IMR-90 (cell line): ENCODE measurements around the gene RASGRF1. TPM values are rescaled to one million over a fixed set of nuclear protein-coding genes. Genes with fewer than 3 reads are reported as not detected.

Experiments used
- ATAC-seq: fragments of 200-7000 bp; cut with Tn5 transposase; 2 replicates; pipeline ENCODE4 v1.9.1; 2020; ENCODE audit warnings: low read depth, mild to moderate bottlenecking, moderate library complexity
- BruUV-seq: library from RNA; stranded (reverse); fragments of 400-500 nt; replicated peaks from 2 replicates; lab custom pipeline; 2021; lab: Mats Ljungman, UMichigan
- CTCF ChIA-PET: fragments of 300-600 bp; formaldehyde crosslinking; extraction: SDS; loops from one replicate; lab custom pipeline; 2021; ENCODE audit warnings: antibody characterized with exemption; lab: Yijun Ruan, JAX
- POLR2A ChIA-PET: fragments of 300-600 bp; sonication (Branson Sonifier 250); formaldehyde crosslinking; loops from one replicate; lab custom pipeline; 2022; ENCODE audit warnings: antibody characterized with exemption; ENCODE audit not compliant: unreplicated experiment; lab: Charles Lee
- DNase-seq: peaks from one replicate; pipeline ENCODE4 v3.0.0; 2013
- H2AFZ ChIP-seq: replicated peaks from 2 replicates; pipeline ENCODE3; 2013; ENCODE audit warnings: low read length, mild to moderate bottlenecking; ENCODE audit not compliant: poor library complexity
- H2AK5ac ChIP-seq: 2 replicates; pipeline ENCODE4 v1.6.1; 2013; ENCODE audit warnings: low read depth, low read length, inconsistent platforms
- H2AK9ac ChIP-seq: replicated peaks from 2 replicates; pipeline ENCODE3; 2013; ENCODE audit warnings: mild to moderate bottlenecking, low read depth, low read length, moderate library complexity; ENCODE audit not compliant: poor library complexity
- H2BK120ac ChIP-seq: 2 replicates; pipeline ENCODE4 v1.6.1; 2013; ENCODE audit warnings: low read depth, low read length, inconsistent platforms
- H2BK15ac ChIP-seq: 3 replicates; pipeline ENCODE4 v1.6.1; 2013; ENCODE audit warnings: low read depth, low read length, inconsistent platforms
- H2BK20ac ChIP-seq: 2 replicates; pipeline ENCODE4 v1.6.1; 2013; ENCODE audit warnings: low read depth, mild to moderate bottlenecking, inconsistent platforms, low read length, moderate library complexity
- H2BK5ac ChIP-seq: 2 replicates; pipeline ENCODE4 v1.6.1; 2013; ENCODE audit warnings: mild to moderate bottlenecking, low read depth, low read length, inconsistent platforms; ENCODE audit not compliant: poor library complexity, severe bottlenecking
- H3K14ac ChIP-seq: replicated peaks from 2 replicates; pipeline ENCODE4 v1.6.1; 2013; ENCODE audit warnings: low read depth, low read length, inconsistent platforms
- H3K18ac ChIP-seq: 2 replicates; pipeline ENCODE4 v1.6.1; 2013; ENCODE audit warnings: low read depth, low read length, control low read depth
- H3K23ac ChIP-seq: 2 replicates; pipeline ENCODE4 v1.6.1; 2013; ENCODE audit warnings: low read depth, low read length, inconsistent platforms
- H3K27ac ChIP-seq: 2 replicates; pipeline ENCODE4 v1.5.1; 2013; ENCODE audit warnings: mild to moderate bottlenecking, control low read depth, low read length; ENCODE audit not compliant: insufficient read depth
- H3K27me3 ChIP-seq: 2 replicates; pipeline ENCODE4 v1.6.1; 2013; ENCODE audit warnings: low read length; ENCODE audit not compliant: control insufficient read depth, insufficient read depth
- H3K36me3 ChIP-seq: 2 replicates; pipeline ENCODE4 v1.6.1; 2013; ENCODE audit warnings: low read length, mixed read lengths; ENCODE audit not compliant: control insufficient read depth, insufficient read depth
- H3K4ac ChIP-seq: 2 replicates; pipeline ENCODE4 v1.6.1; 2013; ENCODE audit warnings: low read depth, low read length, inconsistent platforms
- H3K4me1 ChIP-seq: 2 replicates; pipeline ENCODE4 v1.6.1; 2013; ENCODE audit warnings: low read length, mixed read lengths; ENCODE audit not compliant: control insufficient read depth, insufficient read depth
- H3K4me2 ChIP-seq: 2 replicates; pipeline ENCODE4 v1.6.1; 2013; ENCODE audit warnings: low read depth, mild to moderate bottlenecking, control low read depth, low read length, moderate library complexity
- H3K4me3 ChIP-seq: 2 replicates; pipeline ENCODE4 v1.5.1; 2013; ENCODE audit warnings: low read depth, mild to moderate bottlenecking, control low read depth, low read length, moderate library complexity; ENCODE audit not compliant: insufficient read depth
- H3K56ac ChIP-seq: 2 replicates; pipeline ENCODE4 v1.6.1; 2013; ENCODE audit warnings: low read length, inconsistent platforms; ENCODE audit not compliant: insufficient read depth; ENCODE audit errors: extremely low read depth
- H3K79me1 ChIP-seq, 2 experiments: 2 replicates each; pipeline ENCODE4 v1.6.1; 2013; ENCODE audit warnings: low read length in 2 of 2, inconsistent platforms in 1 of 2, low read depth in 1 of 2
- H3K9ac ChIP-seq: 2 replicates; pipeline ENCODE4 v1.6.1; 2013; ENCODE audit warnings: low read depth, low read length, control low read depth
- H3K9me1 ChIP-seq: 2 replicates; pipeline ENCODE4 v1.6.1; 2013; ENCODE audit warnings: low read length, inconsistent platforms; ENCODE audit not compliant: insufficient read depth
- H3K9me3 ChIP-seq: 2 replicates; pipeline ENCODE4 v1.6.1; 2013; ENCODE audit warnings: low read length; ENCODE audit not compliant: control insufficient read depth, insufficient read depth
- H4K20me1 ChIP-seq: 2 replicates; pipeline ENCODE4 v1.6.1; 2013; ENCODE audit warnings: low read length, inconsistent platforms; ENCODE audit not compliant: insufficient read depth
- H4K5ac ChIP-seq: 2 replicates; pipeline ENCODE4 v1.6.1; 2013; ENCODE audit warnings: mild to moderate bottlenecking, low read depth, low read length, control low read depth
- H4K8ac ChIP-seq, 2 experiments: 2 replicates each; pipeline ENCODE4 v1.6.1; 2013; ENCODE audit warnings: low read depth in 2 of 2, low read length in 2 of 2, control low read depth in 1 of 2, inconsistent platforms in 1 of 2
- H4K91ac ChIP-seq: 2 replicates; pipeline ENCODE4 v1.6.1; 2013; ENCODE audit warnings: low read depth, low read length, inconsistent platforms; ENCODE audit not compliant: insufficient read depth
- BHLHE40 ChIP-seq: fragments of 150-350 bp; IDR thresholded peaks from 2 replicates; pipeline ENCODE4 v1.6.1; 2016; ENCODE audit warnings: mild to moderate bottlenecking, low read depth, low read length
- CEBPB ChIP-seq: IDR thresholded peaks from 2 replicates; pipeline ENCODE4 v1.6.1; 2012; ENCODE audit warnings: low read depth, low read length, improper control_type of control experiment
- CHD1 ChIP-seq: IDR thresholded peaks from 2 replicates; pipeline ENCODE4 v1.6.1; 2012; ENCODE audit warnings: low read depth, low read length, improper control_type of control experiment
- CTCF ChIP-seq: conservative IDR thresholded peaks from 2 replicates; pipeline ENCODE4 v1.5.1; 2012; ENCODE audit warnings: mild to moderate bottlenecking, low read depth, low read length, improper control_type of control experiment
- ELK1 ChIP-seq: fragments of 150-350 bp; IDR thresholded peaks from 2 replicates; pipeline ENCODE4 v1.6.1; 2016; ENCODE audit warnings: low read depth, mild to moderate bottlenecking, low read length, moderate library complexity, borderline replicate concordance
- FOS ChIP-seq: fragments of 150-350 bp; IDR thresholded peaks from 2 replicates; pipeline ENCODE4 v1.6.1; 2016; ENCODE audit warnings: low read depth, low read length
- MAFK ChIP-seq: IDR thresholded peaks from 2 replicates; pipeline ENCODE4 v1.6.1; 2012; ENCODE audit warnings: low read depth, low read length, improper control_type of control experiment
- MAZ ChIP-seq: IDR thresholded peaks from 2 replicates; pipeline ENCODE4 v1.6.1; 2012; ENCODE audit warnings: low read depth, mild to moderate bottlenecking, low read length, improper control_type of control experiment, moderate library complexity, borderline replicate concordance
- MXI1 ChIP-seq: IDR thresholded peaks from 2 replicates; pipeline ENCODE4 v1.6.1; 2012; ENCODE audit warnings: low read depth, mild to moderate bottlenecking, low read length, moderate library complexity, borderline replicate concordance
- NFE2L2 ChIP-seq: fragments of 150-350 bp; IDR thresholded peaks from 2 replicates; pipeline ENCODE4 v1.6.1; 2016; ENCODE audit warnings: low read depth, mild to moderate bottlenecking, low read length
- POLR2A ChIP-seq: IDR thresholded peaks from 2 replicates; pipeline ENCODE4 v1.6.1; 2012; ENCODE audit warnings: mild to moderate bottlenecking, low read depth, low read length
- RAD21 ChIP-seq: IDR thresholded peaks from 2 replicates; pipeline ENCODE4 v1.6.1; 2012; ENCODE audit warnings: low read length, improper control_type of control experiment
- RCOR1 ChIP-seq: IDR thresholded peaks from 2 replicates; pipeline ENCODE4 v1.6.1; 2012; ENCODE audit warnings: mild to moderate bottlenecking, low read length, improper control_type of control experiment; ENCODE audit not compliant: insufficient replicate concordance
- RFX5 ChIP-seq: IDR thresholded peaks from 2 replicates; pipeline ENCODE4 v1.8.0; 2012; ENCODE audit warnings: low read depth, mild to moderate bottlenecking, low read length, moderate library complexity
- SMC3 ChIP-seq: fragments of 150-350 bp; IDR thresholded peaks from 2 replicates; pipeline ENCODE4 v1.6.1; 2016; ENCODE audit warnings: low read depth, mild to moderate bottlenecking, antibody characterized with exemption, low read length, moderate library complexity
- USF2 ChIP-seq: fragments of 150-350 bp; IDR thresholded peaks from 2 replicates; pipeline ENCODE4 v1.6.1; 2017; ENCODE audit warnings: mild to moderate bottlenecking, antibody characterized with exemption, low read length, low read depth
- WGBS, 2 experiments: methylation state at CpG; one replicate each; pipeline versions ENCODE4 v1.1.5 to v1.1.7; 2013; ENCODE audit warnings: missing lambda C conversion rate in 2 of 2; ENCODE audit not compliant: insufficient read length in 1 of 2; ENCODE audit errors: extremely low coverage in 2 of 2; 5-methylcytosine and 5-hydroxymethylcytosine counted together
- dilution Hi-C: fragments of 300-500 bp; cut with HindIII; formaldehyde crosslinking; loops from one replicate; pipeline ENCODE4 v1.14.3; 2018; ENCODE audit warnings: low sequenced_read_pairs; ENCODE audit not compliant: unreplicated experiment
- in situ Hi-C: fragments of 300-500 bp; cut with MboI; formaldehyde crosslinking; loops from 3 replicates; pipeline ENCODE4 v1.14.3; 2019; ENCODE audit warnings: low sequenced_read_pairs, inconsistent platforms, mixed read lengths
- intact Hi-C: fragments of 100-400 bp; cut with micrococcal nuclease; formaldehyde crosslinking; loops from 2 replicates; pipeline ENCODE4 v1.10.0; 2022
- polyA plus RNA-seq, 3 experiments: library from polyadenylated mRNA; depleted of rRNA; stranded (reverse); fragments of >200 nt; gene quantifications; 2 replicates each; pipeline ENCODE4 v1.2.3, GENCODE V29; 2012; ENCODE audit warnings: low replicate concordance in 1 of 3
- total RNA-seq: library from RNA; depleted of rRNA; stranded (reverse); fragments of >200 nt; gene quantifications from 2 replicates; pipeline ENCODE4 v1.2.3, GENCODE V29; 2012

RASGRF1 gene
- total and polyA plus RNA-seq, 2 of the 4 experiments (the other 2 are of a cell fraction), result under 0.01 to 0.15 TPM

GRCh38 chr15:79115986-79116665 is 25.5 kb upstream of the RASGRF1 start:
- Histone ChIP-seq H3K27ac (no peak overlapping the region), H3K27me3 (peaks cover 4% of the 10 kb centered on the region; the same call in 1 of the 2 replicates), H2BK120ac (no peak overlapping the region), H3K36me3 (no peaks in the 10 kb centered on the region), H3K23ac (no peak overlapping the region), H4K91ac (no peak overlapping the region), H3K9me3 (no peaks in the 10 kb centered on the region), H3K9ac (no peak overlapping the region), H2BK5ac (no peak overlapping the region), H2AK5ac (no peak overlapping the region), H2AFZ (no peak overlapping the region), H3K4me2 (no peak overlapping the region), H3K79me1 (no peaks in the 10 kb centered on the region), H2BK15ac (no peak overlapping the region), H3K9me1 (no peaks in the 10 kb centered on the region), H2AK9ac (peak overlapping the region; percentile 26), H4K5ac (no peak overlapping the region), H4K8ac (no peak overlapping the region), H3K4me1 (no peaks in the 10 kb centered on the region), H3K14ac (no peak overlapping the region), H2BK20ac (no peak overlapping the region), H3K4me3 (no peak overlapping the region), H3K56ac (no peak overlapping the region), H3K4ac (no peak overlapping the region), H4K20me1 (no peaks in the 10 kb centered on the region), H3K18ac (no peak overlapping the region)
- TF ChIP-seq RAD21, result no peak
- TF ChIP-seq BHLHE40, result no peak
- TF ChIP-seq CTCF, result no peak
- no peak for TF ChIP-seq RFX5
- TF ChIP-seq RCOR1, result no peak
- no peak for TF ChIP-seq ELK1
- TF ChIP-seq MAFK, result no peak
- no peak for TF ChIP-seq MAZ
- TF ChIP-seq USF2, result no peak
- no peak for TF ChIP-seq NFE2L2
- TF ChIP-seq CHD1, result no peak
- no peak for TF ChIP-seq FOS
- TF ChIP-seq POLR2A, result no peak
- no peak for TF ChIP-seq CEBPB
- no peak for TF ChIP-seq MXI1
- no peak for TF ChIP-seq SMC3
- WGBS, 2 experiments, result 21% methylated on average over 3 of the region's 7 CpGs; no CpG with 5 or more reads in 1 of the 2 experiments
- dilution Hi-C loops (no loop called here), intact Hi-C loops (no loop called here), in situ Hi-C loops (no loop called here)
- ATAC-seq (no peak), DNase-seq (no peak)
- BruUV-seq, result no TSS peak
- ChIA-PET CTCF (no interaction called here), POLR2A (no interaction called here)
